ENCODE results near the gene ZNF138.

- no peak for TF ChIP-seq POLR2AphosphoS5 (IDR thresholded peaks at IDR 0.05; ENCODE audit: borderline replicate concordance, low read depth, low read length)
- no peak for TF ChIP-seq EZH2 (IDR thresholded peaks at IDR 0.05)
- no peak for TF ChIP-seq FOXP2 (optimal IDR thresholded peaks at IDR 0.05; ENCODE audit: control extremely low read depth, extremely low read length, insufficient read depth)
These were observed 85.6 kb downstream of the ZNF138 start for GRCh38 chr7:64879800-64880199.
